ENCODE measurements around the gene WDR11.

DNA sequence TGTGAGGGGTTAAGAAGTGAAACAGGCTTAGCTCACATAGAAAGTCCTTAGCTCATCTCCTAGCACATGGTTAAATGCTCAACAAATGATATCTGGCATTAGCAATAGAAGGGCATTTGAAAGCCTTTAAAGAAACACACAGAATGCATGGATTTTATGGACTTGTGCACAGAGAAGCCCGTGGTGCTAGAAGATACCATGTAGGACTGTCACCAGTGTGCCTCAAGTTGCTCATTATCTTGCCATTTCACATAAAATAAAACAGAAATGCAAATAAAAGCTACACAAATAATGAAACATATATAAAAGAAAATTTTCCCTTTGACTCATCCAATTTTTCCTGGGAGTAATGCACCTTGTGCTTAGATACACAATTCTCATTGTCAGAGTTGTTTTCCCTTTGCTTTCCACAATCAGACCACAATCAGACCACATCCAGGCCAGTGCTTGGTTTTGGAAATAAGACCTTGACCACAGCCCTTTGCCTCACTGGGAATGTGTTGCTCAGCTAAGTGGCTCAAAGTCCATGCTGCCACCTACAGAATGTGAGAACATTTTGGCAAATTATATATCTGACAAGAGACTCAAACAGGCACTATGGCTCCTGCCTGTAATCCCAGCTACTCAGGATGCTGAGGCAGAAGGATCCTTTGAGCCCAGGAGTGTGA, 9.5 kb upstream of the WDR11 start:
- TF ChIP-seq CTCF (IDR thresholded peaks at IDR 0.05) (no peak), POLR2AphosphoS5 (IDR thresholded peaks at IDR 0.05) (no peak), POLR2A (IDR thresholded peaks at IDR 0.05; ENCODE audit: low read depth) (no peak), EP300 (IDR thresholded peaks at IDR 0.05) (no peak)

All from esophagus muscularis mucosa (tissue), 4 donors.